Immature natural killer cell (primary cell): ENCODE data around the gene TMEM88. TPM values are rescaled to one million over a fixed set of nuclear protein-coding genes. Genes with fewer than 3 reads are reported as not detected.

ENCODE experiments used
- DNase-seq, 3 donors: peaks; one replicate each; pipeline ENCODE4 v3.0.0; 2022; ENCODE audit warnings: mixed read lengths in 1 of 3
- H3K27ac Mint-ChIP-seq, 6 donors: one replicate each; pipeline ENCODE4 v1.8.0; 2020; ENCODE audit warnings: mixed read lengths in 6 of 6, mild to moderate bottlenecking in 5 of 6, inconsistent platforms in 4 of 6, moderate library complexity in 3 of 6
- H3K27me3 Mint-ChIP-seq, 3 donors: one replicate each; pipeline ENCODE4 v1.8.0; 2020 to 2021; ENCODE audit warnings: low read depth in 3 of 3, mild to moderate bottlenecking in 3 of 3, mixed read lengths in 3 of 3, moderate library complexity in 3 of 3, inconsistent platforms in 1 of 3
- H3K36me3 Mint-ChIP-seq, 3 donors: one replicate each; pipeline ENCODE4 v1.8.0; 2020; ENCODE audit warnings: mixed read lengths in 3 of 3, inconsistent platforms in 2 of 3, mild to moderate bottlenecking in 2 of 3
- H3K4me1 Mint-ChIP-seq, 2 donors: one replicate each; pipeline ENCODE4 v1.8.0; 2020; ENCODE audit warnings: inconsistent platforms in 2 of 2, mild to moderate bottlenecking in 2 of 2, mixed read lengths in 2 of 2, moderate library complexity in 1 of 2
- H3K4me3 Mint-ChIP-seq, 5 donors: one replicate each; pipeline ENCODE4 v1.8.0; 2020; ENCODE audit warnings: mild to moderate bottlenecking in 5 of 5, mixed read lengths in 5 of 5, inconsistent platforms in 3 of 5, moderate library complexity in 3 of 5
- H3K9me3 Mint-ChIP-seq, 6 donors: one replicate each; pipeline ENCODE4 v1.8.0; 2020; ENCODE audit warnings: mild to moderate bottlenecking in 6 of 6, mixed read lengths in 6 of 6, inconsistent platforms in 4 of 6, moderate library complexity in 3 of 6
- polyA plus RNA-seq, 3 donors: library from polyadenylated mRNA; unstranded; fragments of 300-500 nt; fragmentation: Illumina TruSeq; gene quantifications; one replicate each; pipeline ENCODE4 v1.2.3, GENCODE V29; 2021

TMEM88 gene
- polyA plus RNA-seq, 3 donors from 2014 or later = not detected

- DNase-seq = no peak
- peak overlapping the region; percentile 83 to 99 (median 90) for H3K4me3 Mint-ChIP-seq
- H3K9me3 Mint-ChIP-seq = no peaks in the 10 kb centered on the region
- no peaks in the 10 kb centered on the region for H3K36me3 Mint-ChIP-seq
- peaks cover 51% of the 10 kb centered on the region in 2 donors for H3K4me1 Mint-ChIP-seq
- peaks cover 12 to 41% (median 15%) of the 10 kb centered on the region in 3 donors for H3K27me3 Mint-ChIP-seq
- peak overlapping the region; percentile 48 to 99 (median 94) for H3K27ac Mint-ChIP-seq
Measured at GRCh38 chr17:7835814-7836595, 18.9 kb upstream of the TMEM88 start.

- Mint-ChIP-seq H3K4me3 (peak overlapping the region; percentile 64 to 92 (median 85)), H3K27ac (peak overlapping the region in 5 of 6 donors; percentile 57 to 99 (median 91)), H3K4me1 (peaks cover 56 to 58% of the 10 kb centered on the region in 2 donors), H3K36me3 (no peaks in the 10 kb centered on the region), H3K9me3 (no peaks in the 10 kb centered on the region), H3K27me3 (peaks cover 17 to 49% (median 21%) of the 10 kb centered on the region in 3 donors)
- DNase-seq = no peak
Measured at GRCh38 chr17:7836596-7837407, 18.1 kb upstream of the TMEM88 start.

GRCh38 chr17:7837408-7838088 lies 17.3 kb upstream of the TMEM88 start:
- Mint-ChIP-seq H3K27ac (peak overlapping the region in 5 of 6 donors; percentile 43 to 99 (median 91)), H3K4me1 (peaks cover 60 to 65% of the 10 kb centered on the region in 2 donors), H3K4me3 (peak overlapping the region; percentile 26 to 69 (median 30)), H3K9me3 (no peaks in the 10 kb centered on the region), H3K36me3 (no peaks in the 10 kb centered on the region), H3K27me3 (peaks cover 24 to 57% (median 28%) of the 10 kb centered on the region in 3 donors)
- no peak for DNase-seq

- DNase-seq = no peak
- Mint-ChIP-seq H3K4me3 (peak overlapping the region in 2 of 5 donors; percentile 14 to 30), H3K36me3 (no peaks in the 10 kb centered on the region), H3K4me1 (peaks cover 65 to 67% of the 10 kb centered on the region in 2 donors), H3K27me3 (peaks cover 33 to 65% (median 36%) of the 10 kb centered on the region in 3 donors), H3K9me3 (no peaks in the 10 kb centered on the region), H3K27ac (peak overlapping the region; percentile 6 to 100 (median 86))
Measured at GRCh38 chr17:7838090-7839075, 16.5 kb upstream of the TMEM88 start.

- Mint-ChIP-seq H3K4me3 (no peak overlapping the region), H3K36me3 (no peaks in the 10 kb centered on the region), H3K27me3 (peaks cover 40 to 71% (median 43%) of the 10 kb centered on the region in 3 donors), H3K4me1 (peaks cover 66 to 72% of the 10 kb centered on the region in 2 donors), H3K27ac (peak overlapping the region; percentile 0 to 100 (median 80)), H3K9me3 (no peaks in the 10 kb centered on the region)
- no peak for DNase-seq
Measured at GRCh38 chr17:7839190-7839875, 15.5 kb upstream of the TMEM88 start.

GRCh38 chr17:7839876-7840261 lies 15.0 kb upstream of the TMEM88 start:
- no peak for DNase-seq
- Mint-ChIP-seq H3K4me1 (peaks cover 65 to 72% of the 10 kb centered on the region in 2 donors), H3K4me3 (peak overlapping the region in 1 of 5 donors; percentile 15), H3K27ac (peak overlapping the region in 5 of 6 donors; percentile 97 to 100 (median 98)), H3K36me3 (no peaks in the 10 kb centered on the region), H3K27me3 (peaks cover 43 to 71% (median 46%) of the 10 kb centered on the region in 3 donors), H3K9me3 (no peaks in the 10 kb centered on the region)

- peaks cover 67 to 72% of the 10 kb centered on the region in 2 donors for H3K4me1 Mint-ChIP-seq
Measured at GRCh38 chr17:7840441-7840840, 14.4 kb upstream of the TMEM88 start.

GRCh38 chr17:7840875-7841274 lies 14.0 kb upstream of the TMEM88 start:
- Mint-ChIP-seq H3K36me3 (no peaks in the 10 kb centered on the region), H3K27me3 (peaks cover 39 to 67% (median 42%) of the 10 kb centered on the region in 3 donors), H3K4me1 (peaks cover 70 to 76% of the 10 kb centered on the region in 2 donors), H3K27ac (peak overlapping the region; percentile 92 to 100 (median 98)), H3K4me3 (peak overlapping the region; percentile 85 to 100 (median 99)), H3K9me3 (no peaks in the 10 kb centered on the region)
- no peak for DNase-seq

More at GRCh38 chr17:7840441-7840840, 14.4 kb upstream of the TMEM88 start:
- Mint-ChIP-seq H3K27me3 (peaks cover 39 to 69% (median 42%) of the 10 kb centered on the region in 3 donors), H3K9me3 (no peaks in the 10 kb centered on the region), H3K36me3 (no peaks in the 10 kb centered on the region), H3K4me3 (peak overlapping the region; percentile 58 to 100 (median 99)), H3K27ac (peak overlapping the region; percentile 92 to 100 (median 98))
- no peak for DNase-seq

GRCh38 chr17:7841396-7841914 lies 13.4 kb upstream of the TMEM88 start:
- H3K36me3 Mint-ChIP-seq = no peaks in the 10 kb centered on the region
- H3K9me3 Mint-ChIP-seq = no peaks in the 10 kb centered on the region
- H3K27me3 Mint-ChIP-seq = peaks cover 38 to 63% (median 39%) of the 10 kb centered on the region in 3 donors
- H3K4me1 Mint-ChIP-seq = peaks cover 67 to 70% of the 10 kb centered on the region in 2 donors
- peak overlapping the region; percentile 98 to 100 (median 99) for H3K4me3 Mint-ChIP-seq
- peak; percentile 84 to 88 (median 86) for DNase-seq
- peak overlapping the region; percentile 92 to 100 (median 100) for H3K27ac Mint-ChIP-seq

- H3K27ac Mint-ChIP-seq = peak overlapping the region; percentile 97 to 100 (median 100)
- DNase-seq = peak; percentile 85
- H3K4me3 Mint-ChIP-seq = peak overlapping the region; percentile 98 to 100 (median 99)
- peaks cover 36 to 58% (median 39%) of the 10 kb centered on the region in 3 donors for H3K27me3 Mint-ChIP-seq
- H3K36me3 Mint-ChIP-seq = no peaks in the 10 kb centered on the region
- no peaks in the 10 kb centered on the region for H3K9me3 Mint-ChIP-seq
- H3K4me1 Mint-ChIP-seq = peaks cover 63 to 66% of the 10 kb centered on the region in 2 donors
Measured at GRCh38 chr17:7841915-7842379, 12.9 kb upstream of the TMEM88 start.

- Mint-ChIP-seq H3K4me1 (peaks cover 57 to 59% of the 10 kb centered on the region in 2 donors), H3K27ac (peak overlapping the region; percentile 97 to 100 (median 100)), H3K36me3 (no peaks in the 10 kb centered on the region), H3K27me3 (peaks cover 36 to 53% (median 39%) of the 10 kb centered on the region in 3 donors), H3K9me3 (no peaks in the 10 kb centered on the region), H3K4me3 (peak overlapping the region; percentile 98 to 100 (median 99))
- DNase-seq = peak; percentile 94 to 96 (median 94)
Measured at GRCh38 chr17:7842380-7843256, 12.2 kb upstream of the TMEM88 start.
